ENCODE measurements around the gene BIRC6.

- TF ChIP-seq, protein P1, sequence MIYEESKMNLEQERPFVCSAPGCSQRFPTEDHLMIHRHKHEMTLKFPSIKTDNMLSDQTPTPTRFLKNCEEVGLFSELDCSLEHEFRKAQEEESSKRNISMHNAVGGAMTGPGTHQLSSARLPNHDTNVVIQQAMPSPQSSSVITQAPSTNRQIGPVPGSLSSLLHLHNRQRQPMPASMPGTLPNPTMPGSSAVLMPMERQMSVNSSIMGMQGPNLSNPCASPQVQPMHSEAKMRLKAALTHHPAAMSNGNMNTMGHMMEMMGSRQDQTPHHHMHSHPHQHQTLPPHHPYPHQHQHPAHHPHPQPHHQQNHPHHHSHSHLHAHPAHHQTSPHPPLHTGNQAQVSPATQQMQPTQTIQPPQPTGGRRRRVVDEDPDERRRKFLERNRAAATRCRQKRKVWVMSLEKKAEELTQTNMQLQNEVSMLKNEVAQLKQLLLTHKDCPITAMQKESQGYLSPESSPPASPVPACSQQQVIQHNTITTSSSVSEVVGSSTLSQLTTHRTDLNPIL (CRISPR knock-in tag; IDR thresholded peaks at IDR 0.05; ENCODE audit: low read depth): no peak
- TF ChIP-seq RARB (CRISPR knock-in tag; IDR thresholded peaks at IDR 0.05) (no peak), ZFP3 (CRISPR knock-in tag; IDR thresholded peaks at IDR 0.05) (no peak)
Measured at GRCh38 chr2:32485399-32485798, 128.6 kb downstream of the BIRC6 start.

Data from SK-N-SH treated with all-trans-retinoic acid at 6 μM for 48 hours (cell line).